ENCODE data around the gene LYZL6.

DNA sequence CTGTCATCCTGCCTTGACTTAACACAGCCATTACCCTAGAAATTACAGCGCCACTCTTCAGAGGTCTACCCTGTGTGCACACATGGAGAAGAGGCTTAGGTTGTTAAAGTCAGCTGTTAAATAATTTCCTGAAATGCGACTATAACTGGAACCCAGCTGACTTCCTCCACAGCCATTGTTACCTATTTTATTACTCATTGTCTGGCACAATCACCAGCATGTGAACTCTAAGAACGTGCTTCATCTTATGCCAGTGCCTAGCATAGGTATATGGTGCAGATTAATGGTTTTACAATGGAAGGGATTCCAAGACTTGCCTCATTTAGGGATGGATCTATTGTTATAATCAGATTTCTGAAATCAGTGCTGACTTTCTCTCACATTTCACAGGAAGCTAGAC, 24.8 kb downstream of the LYZL6 start:
- no peak for TF ChIP-seq POLR2A (IDR thresholded peaks at IDR 0.05)
- TF ChIP-seq, protein P1, sequence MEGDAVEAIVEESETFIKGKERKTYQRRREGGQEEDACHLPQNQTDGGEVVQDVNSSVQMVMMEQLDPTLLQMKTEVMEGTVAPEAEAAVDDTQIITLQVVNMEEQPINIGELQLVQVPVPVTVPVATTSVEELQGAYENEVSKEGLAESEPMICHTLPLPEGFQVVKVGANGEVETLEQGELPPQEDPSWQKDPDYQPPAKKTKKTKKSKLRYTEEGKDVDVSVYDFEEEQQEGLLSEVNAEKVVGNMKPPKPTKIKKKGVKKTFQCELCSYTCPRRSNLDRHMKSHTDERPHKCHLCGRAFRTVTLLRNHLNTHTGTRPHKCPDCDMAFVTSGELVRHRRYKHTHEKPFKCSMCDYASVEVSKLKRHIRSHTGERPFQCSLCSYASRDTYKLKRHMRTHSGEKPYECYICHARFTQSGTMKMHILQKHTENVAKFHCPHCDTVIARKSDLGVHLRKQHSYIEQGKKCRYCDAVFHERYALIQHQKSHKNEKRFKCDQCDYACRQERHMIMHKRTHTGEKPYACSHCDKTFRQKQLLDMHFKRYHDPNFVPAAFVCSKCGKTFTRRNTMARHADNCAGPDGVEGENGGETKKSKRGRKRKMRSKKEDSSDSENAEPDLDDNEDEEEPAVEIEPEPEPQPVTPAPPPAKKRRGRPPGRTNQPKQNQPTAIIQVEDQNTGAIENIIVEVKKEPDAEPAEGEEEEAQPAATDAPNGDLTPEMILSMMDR (IDR thresholded peaks at IDR 0.05 in 8 of 11, conservative IDR thresholded peaks at IDR 0.05 in 3 of 11) = no peak
